Transverse colon (tissue), 3 donors: ENCODE measurements around the gene MAP4K1.

ENCODE experiments used
- EP300 ChIP-seq: sonication (generic); formaldehyde crosslinking; IDR thresholded peaks from one replicate; pipeline ENCODE4 v1.6.1; 2017; ENCODE audit warnings: antibody characterized with exemption, low read depth
- TF ChIP-seq, protein P1 (sequence below), 5 experiments: fragments of 200-600 bp in 3 of 5; fragments of 450-650 bp in 2 of 5; sonication (generic) in 3 of 5; IDR thresholded peaks; 1 replicate in 2 of 5; 2 replicates in 3 of 5; pipeline ENCODE4 v1.5.1; 2016 to 2017; ENCODE audit warnings: antibody characterized with exemption in 5 of 5, inconsistent platforms in 3 of 5, mild to moderate bottlenecking in 2 of 5, moderate library complexity in 1 of 5

GRCh38 chr19:38661136-38661535 is 43.4 kb upstream of the MAP4K1 start:
- TF ChIP-seq, protein P1, sequence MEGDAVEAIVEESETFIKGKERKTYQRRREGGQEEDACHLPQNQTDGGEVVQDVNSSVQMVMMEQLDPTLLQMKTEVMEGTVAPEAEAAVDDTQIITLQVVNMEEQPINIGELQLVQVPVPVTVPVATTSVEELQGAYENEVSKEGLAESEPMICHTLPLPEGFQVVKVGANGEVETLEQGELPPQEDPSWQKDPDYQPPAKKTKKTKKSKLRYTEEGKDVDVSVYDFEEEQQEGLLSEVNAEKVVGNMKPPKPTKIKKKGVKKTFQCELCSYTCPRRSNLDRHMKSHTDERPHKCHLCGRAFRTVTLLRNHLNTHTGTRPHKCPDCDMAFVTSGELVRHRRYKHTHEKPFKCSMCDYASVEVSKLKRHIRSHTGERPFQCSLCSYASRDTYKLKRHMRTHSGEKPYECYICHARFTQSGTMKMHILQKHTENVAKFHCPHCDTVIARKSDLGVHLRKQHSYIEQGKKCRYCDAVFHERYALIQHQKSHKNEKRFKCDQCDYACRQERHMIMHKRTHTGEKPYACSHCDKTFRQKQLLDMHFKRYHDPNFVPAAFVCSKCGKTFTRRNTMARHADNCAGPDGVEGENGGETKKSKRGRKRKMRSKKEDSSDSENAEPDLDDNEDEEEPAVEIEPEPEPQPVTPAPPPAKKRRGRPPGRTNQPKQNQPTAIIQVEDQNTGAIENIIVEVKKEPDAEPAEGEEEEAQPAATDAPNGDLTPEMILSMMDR (IDR thresholded peaks at IDR 0.05), result no peak
- TF ChIP-seq EP300, result no peak
